Measurements from ENCODE around the gene POLE2. TPM values are rescaled to one million over a fixed set of nuclear protein-coding genes. Genes with fewer than 3 reads are reported as not detected.

Gene POLE2
- total RNA-seq, 1 donor from 2014 or later, result 0.98 TPM

DNA sequence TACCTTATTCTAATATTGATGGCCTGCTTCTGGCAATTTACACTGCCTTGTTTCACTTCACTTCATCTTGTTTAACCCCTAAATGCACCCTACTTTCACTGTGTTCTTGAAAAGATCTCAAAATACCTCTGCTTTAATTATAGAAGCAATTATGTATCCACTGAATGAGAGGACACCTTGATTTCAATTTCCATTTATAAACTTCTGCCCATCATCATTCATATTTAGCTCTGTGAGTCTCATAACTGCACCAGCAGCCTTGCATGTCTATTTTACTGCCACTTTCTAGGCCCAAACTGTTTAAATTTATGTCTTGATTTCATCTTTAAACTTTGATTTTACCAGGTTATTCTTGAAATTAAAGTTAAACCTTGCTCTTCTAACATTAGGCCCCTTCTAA is 45.9 kb downstream of the POLE2 start:
- Histone ChIP-seq H3K4me1 (peaks cover 12% of the 10 kb centered on the region), H3K4me3 (no peak overlapping the region), H3K27ac (no peak overlapping the region), H3K27me3 (no peaks in the 10 kb centered on the region), H3K36me3 (peaks cover 5% of the 10 kb centered on the region), H3K9me3 (no peaks in the 10 kb centered on the region)
- no peak for ATAC-seq
- TF ChIP-seq, protein P1, sequence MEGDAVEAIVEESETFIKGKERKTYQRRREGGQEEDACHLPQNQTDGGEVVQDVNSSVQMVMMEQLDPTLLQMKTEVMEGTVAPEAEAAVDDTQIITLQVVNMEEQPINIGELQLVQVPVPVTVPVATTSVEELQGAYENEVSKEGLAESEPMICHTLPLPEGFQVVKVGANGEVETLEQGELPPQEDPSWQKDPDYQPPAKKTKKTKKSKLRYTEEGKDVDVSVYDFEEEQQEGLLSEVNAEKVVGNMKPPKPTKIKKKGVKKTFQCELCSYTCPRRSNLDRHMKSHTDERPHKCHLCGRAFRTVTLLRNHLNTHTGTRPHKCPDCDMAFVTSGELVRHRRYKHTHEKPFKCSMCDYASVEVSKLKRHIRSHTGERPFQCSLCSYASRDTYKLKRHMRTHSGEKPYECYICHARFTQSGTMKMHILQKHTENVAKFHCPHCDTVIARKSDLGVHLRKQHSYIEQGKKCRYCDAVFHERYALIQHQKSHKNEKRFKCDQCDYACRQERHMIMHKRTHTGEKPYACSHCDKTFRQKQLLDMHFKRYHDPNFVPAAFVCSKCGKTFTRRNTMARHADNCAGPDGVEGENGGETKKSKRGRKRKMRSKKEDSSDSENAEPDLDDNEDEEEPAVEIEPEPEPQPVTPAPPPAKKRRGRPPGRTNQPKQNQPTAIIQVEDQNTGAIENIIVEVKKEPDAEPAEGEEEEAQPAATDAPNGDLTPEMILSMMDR (IDR thresholded peaks at IDR 0.05), result no peak
- intact Hi-C loops (cut with DNase I), result no loop called here
- no peak for DNase-seq

DNA sequence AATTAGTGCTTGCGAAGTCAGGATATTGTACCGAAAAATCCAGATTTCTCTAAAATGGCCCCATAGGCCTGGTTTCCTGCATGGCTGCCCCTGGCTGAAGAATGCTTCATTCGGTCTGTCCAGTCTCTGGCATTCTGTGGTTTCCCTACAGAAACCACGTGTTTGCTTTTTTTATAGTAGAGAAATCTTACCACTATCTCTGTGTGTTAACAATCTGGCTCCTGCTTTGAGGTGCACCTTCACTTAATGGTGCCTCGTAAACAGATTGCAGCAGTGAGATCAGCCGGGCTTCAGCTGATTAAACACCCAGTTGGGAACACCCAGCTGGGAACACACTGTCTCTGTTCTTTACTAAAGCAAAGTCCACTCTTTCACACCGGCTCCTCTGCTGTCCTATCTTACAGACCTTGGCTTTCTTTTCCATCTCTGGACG is 46.3 kb downstream of the POLE2 start:
- H3K36me3 ChIP-seq, result peaks cover 5% of the 10 kb centered on the region
- H3K9me3 ChIP-seq, result no peaks in the 10 kb centered on the region
- no peak overlapping the region for H3K4me3 ChIP-seq
- H3K4me1 ChIP-seq, result peaks cover 17% of the 10 kb centered on the region
- intact Hi-C loops (cut with DNase I), result no loop called here
- no peaks in the 10 kb centered on the region for H3K27me3 ChIP-seq
- no peak overlapping the region for H3K27ac ChIP-seq
- peak; percentile 61 for ATAC-seq
- DNase-seq, result no peak
- TF ChIP-seq, protein P1 (IDR thresholded peaks at IDR 0.05), result no peak

DNA sequence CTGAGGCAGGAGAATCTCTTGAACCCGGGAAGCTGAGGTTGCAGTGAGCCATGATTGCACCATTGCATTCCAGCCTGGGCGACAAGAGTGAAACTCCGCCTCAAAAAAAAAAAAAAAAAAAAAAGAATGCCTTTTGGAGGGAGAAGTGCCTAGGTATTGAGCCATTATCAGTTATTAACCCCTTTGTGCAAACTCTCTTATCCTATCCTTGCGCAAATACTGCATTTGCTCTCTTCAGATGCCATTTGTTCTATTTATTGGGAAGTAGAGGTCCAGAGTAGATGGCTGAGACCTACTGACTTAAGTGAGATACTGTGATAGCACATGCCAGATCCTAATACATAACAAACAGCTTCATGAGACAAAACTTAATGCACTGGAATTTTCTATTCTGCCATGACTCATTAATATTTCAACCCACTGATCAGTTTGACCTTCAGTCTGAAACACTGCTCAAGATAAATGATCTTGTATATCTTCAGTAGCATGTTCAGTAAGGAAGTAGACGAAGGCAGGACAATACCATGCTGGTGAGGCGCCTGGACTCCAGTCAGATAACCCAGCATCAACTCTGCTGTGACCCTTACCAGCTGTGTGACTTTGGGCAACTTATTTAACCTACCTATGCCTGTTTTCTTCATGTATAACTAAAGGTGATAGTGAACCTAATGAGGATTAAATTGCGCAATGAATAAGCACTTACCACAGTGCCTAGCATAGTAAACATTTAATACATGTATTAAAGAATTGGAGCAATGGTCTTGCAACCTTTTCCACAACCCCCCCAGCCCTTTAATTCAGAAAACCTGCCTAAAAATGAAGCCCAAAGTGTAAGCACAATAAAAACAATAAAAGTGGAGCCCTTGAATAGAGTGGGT is 47.2 kb downstream of the POLE2 start:
- ATAC-seq, result no peak
- Histone ChIP-seq H3K27me3 (no peaks in the 10 kb centered on the region), H3K27ac (no peak overlapping the region), H3K4me1 (peaks cover 26% of the 10 kb centered on the region), H3K4me3 (no peak overlapping the region), H3K36me3 (peaks cover 5% of the 10 kb centered on the region), H3K9me3 (no peaks in the 10 kb centered on the region)
- intact Hi-C loops (cut with DNase I), result no loop called here
- no peak for DNase-seq
- TF ChIP-seq, protein P1 (IDR thresholded peaks at IDR 0.05), result no peak

DNA sequence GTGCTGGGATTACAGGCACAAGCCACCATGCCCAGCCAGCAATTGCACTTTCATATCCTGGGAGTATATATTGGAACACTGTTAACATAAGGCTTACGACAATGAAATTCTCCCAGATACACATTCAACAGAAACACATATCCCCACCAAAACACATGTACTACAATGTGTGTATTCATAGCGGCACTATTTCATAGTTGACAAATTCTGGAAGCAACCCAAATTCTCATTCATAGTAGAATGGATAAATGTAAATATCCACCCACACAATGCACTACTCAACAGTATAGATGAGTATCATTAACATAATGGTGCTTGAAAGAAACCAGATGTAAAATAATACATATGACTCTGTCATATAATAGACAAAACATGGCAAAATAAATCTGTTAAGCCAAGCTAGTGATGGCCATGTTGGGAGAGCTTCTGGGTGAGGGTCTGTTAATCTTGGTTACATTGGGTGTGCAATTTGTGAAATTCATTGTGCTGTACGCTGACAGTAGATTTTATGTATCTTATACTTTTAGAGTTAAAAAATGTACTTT is 50.4 kb downstream of the POLE2 start:
- Histone ChIP-seq H3K27ac (no peak overlapping the region), H3K27me3 (no peaks in the 10 kb centered on the region), H3K4me3 (no peak overlapping the region), H3K4me1 (peaks cover 29% of the 10 kb centered on the region), H3K36me3 (peaks cover 5% of the 10 kb centered on the region), H3K9me3 (no peaks in the 10 kb centered on the region)
- no peak for ATAC-seq
- TF ChIP-seq, protein P1 (IDR thresholded peaks at IDR 0.05), result no peak
- intact Hi-C loops (cut with DNase I), result no loop called here
- no peak for DNase-seq

DNA sequence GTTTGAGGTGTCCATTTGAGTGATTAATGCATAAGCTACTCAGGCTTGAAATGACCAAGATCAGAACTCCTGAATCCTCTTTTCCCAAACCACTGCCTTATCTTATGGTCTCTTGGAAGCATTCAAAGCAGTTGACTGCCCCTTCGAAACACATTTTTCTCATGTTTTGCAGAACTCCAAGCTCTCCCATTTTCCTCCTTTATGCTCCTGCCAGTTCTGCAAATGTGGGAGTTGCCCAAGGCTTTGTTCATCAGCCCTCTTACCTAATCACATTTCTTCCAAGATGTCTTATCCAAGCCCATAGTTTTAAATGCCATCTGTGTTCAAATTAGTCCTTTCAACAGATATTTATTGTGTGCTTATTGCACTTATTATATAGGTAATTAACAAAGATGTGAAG is 51.1 kb downstream of the POLE2 start:
- intact Hi-C loops (cut with DNase I), result no loop called here

More for the DNA sequence above, 51.1 kb downstream of the POLE2 start:
- Histone ChIP-seq H3K4me1 (peaks cover 30% of the 10 kb centered on the region), H3K4me3 (no peak overlapping the region), H3K27ac (no peak overlapping the region), H3K27me3 (no peaks in the 10 kb centered on the region), H3K9me3 (no peaks in the 10 kb centered on the region), H3K36me3 (peaks cover 5% of the 10 kb centered on the region)
- DNase-seq, result no peak
- TF ChIP-seq, protein P1 (IDR thresholded peaks at IDR 0.05), result no peak
- ATAC-seq, result no peak
